DOHH2 (cell line): ENCODE results near the gene MVD.

Source experiments
- H3F3A ChIP-seq: fragments of 200-600 bp; sonication (generic), shearing (Covaris generic); 2 replicates; pipeline ENCODE4 v1.6.0; 2016; ENCODE audit warnings: antibody characterized with exemption, mild to moderate bottlenecking; ENCODE audit not compliant: control insufficient read depth, insufficient read depth
- H3K27ac ChIP-seq: fragments of 200-600 bp; sonication (generic); 2 replicates; pipeline ENCODE4 v1.5.1; 2014; ENCODE audit warnings: low read depth, mild to moderate bottlenecking, low read length, moderate library complexity
- H3K27me3 ChIP-seq: fragments of 200-600 bp; sonication (generic); 2 replicates; pipeline ENCODE4 v1.6.1; 2014; ENCODE audit warnings: mild to moderate bottlenecking, low read length, mixed read lengths; ENCODE audit not compliant: control insufficient read depth
- H3K36me3 ChIP-seq: fragments of 200-600 bp; sonication (generic); 2 replicates; pipeline ENCODE4 v1.6.1; 2014; ENCODE audit warnings: mild to moderate bottlenecking, low read length, moderate library complexity, mixed read lengths; ENCODE audit not compliant: control insufficient read depth
- H3K4me1 ChIP-seq: fragments of 200-600 bp; sonication (generic); 2 replicates; pipeline ENCODE4 v1.6.1; 2014; ENCODE audit warnings: mild to moderate bottlenecking, low read length, mixed read lengths; ENCODE audit not compliant: control insufficient read depth
- H3K4me2 ChIP-seq: fragments of 200-600 bp; sonication (generic); 2 replicates; pipeline ENCODE4 v1.6.0; 2014; ENCODE audit warnings: mild to moderate bottlenecking, low read length, moderate library complexity
- H3K4me3 ChIP-seq: fragments of 200-600 bp; sonication (generic); 2 replicates; pipeline ENCODE4 v1.5.1; 2014; ENCODE audit warnings: mild to moderate bottlenecking, low read length, mixed read lengths
- H3K79me2 ChIP-seq: fragments of 200-600 bp; sonication (generic); 2 replicates; pipeline ENCODE4 v1.6.1; 2014; ENCODE audit warnings: mild to moderate bottlenecking, low read length, mixed read lengths; ENCODE audit not compliant: control insufficient read depth
- H3K9me2 ChIP-seq: fragments of 200-600 bp; sonication (generic); replicated peaks from 2 replicates; pipeline ENCODE4 v1.6.1; 2014; ENCODE audit warnings: mild to moderate bottlenecking, low read length, mixed read lengths; ENCODE audit not compliant: control insufficient read depth
- H3K9me3 ChIP-seq: fragments of 200-600 bp; sonication (generic); 2 replicates; pipeline ENCODE4 v1.6.1; 2014; ENCODE audit warnings: antibody characterized with exemption, low read length, mixed read lengths; ENCODE audit not compliant: control insufficient read depth, insufficient read depth
- H4K20me1 ChIP-seq: fragments of 200-600 bp; sonication (generic); 2 replicates; pipeline ENCODE4 v1.6.0; 2014; ENCODE audit warnings: low read depth, mild to moderate bottlenecking, antibody characterized with exemption, low read length, moderate library complexity; ENCODE audit not compliant: control insufficient read depth, insufficient read depth
- CTCF ChIP-seq: fragments of 200-600 bp; sonication (generic); IDR thresholded peaks from one replicate; pipeline ENCODE4 v1.5.1; 2014; ENCODE audit warnings: antibody characterized with exemption, mild to moderate bottlenecking, low read depth, low read length; ENCODE audit not compliant: poor library complexity, severe bottlenecking
- EZH2phosphoT487 ChIP-seq: fragments of 200-600 bp; sonication (generic); IDR thresholded peaks from 2 replicates; pipeline ENCODE4 v1.6.1; 2017; ENCODE audit warnings: borderline replicate concordance, mild to moderate bottlenecking, antibody characterized with exemption, low read length, moderate library complexity, mixed read lengths

Gene MVD

DNA sequence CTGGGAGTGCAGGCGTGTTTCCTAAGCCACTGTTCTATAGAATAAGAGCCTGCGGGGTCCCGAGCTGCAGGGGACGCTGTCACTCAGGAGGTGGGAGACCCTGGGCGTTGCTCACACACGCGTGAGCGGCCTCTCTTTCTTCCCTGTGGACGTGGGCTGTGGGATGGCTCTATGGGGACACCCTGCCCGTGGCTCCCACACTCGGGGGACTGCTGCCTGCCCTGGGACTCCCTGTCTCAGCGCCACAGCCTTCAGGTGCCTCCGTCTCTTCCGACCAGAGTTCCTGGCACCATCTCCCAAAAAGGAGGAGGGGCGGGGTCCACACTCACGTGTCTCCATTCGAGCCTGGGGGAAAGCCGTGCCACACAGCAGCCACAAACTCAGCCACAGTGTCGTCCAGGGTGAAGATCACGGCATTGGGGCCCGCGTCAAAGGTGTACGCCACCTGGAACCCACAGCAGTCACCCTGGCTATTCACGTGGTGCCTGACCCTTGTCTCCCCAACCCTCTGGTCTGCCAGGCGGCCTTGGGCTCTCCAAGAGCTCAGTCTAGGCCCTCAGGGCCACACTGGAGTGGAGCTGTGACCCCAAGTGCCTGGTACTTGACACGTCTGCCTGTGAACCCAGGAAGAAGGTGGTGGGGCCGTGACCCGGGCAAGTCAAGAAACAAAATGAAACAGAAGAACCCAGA lies 8.4 kb downstream of the MVD start:
- peaks cover 53% of the 10 kb centered on the region for H3K79me2 ChIP-seq
- H3K27ac ChIP-seq, result no peak overlapping the region
- peaks cover 28% of the 10 kb centered on the region for H3K4me1 ChIP-seq
- no peak overlapping the region for H3K4me3 ChIP-seq
- no peaks in the 10 kb centered on the region for H3K27me3 ChIP-seq
- H3K4me2 ChIP-seq, result no peak overlapping the region
- H3F3A ChIP-seq, result no peaks in the 10 kb centered on the region
- H3K9me2 ChIP-seq, result no peaks in the 10 kb centered on the region
- peaks cover 7% of the 10 kb centered on the region for H4K20me1 ChIP-seq
- no peak for TF ChIP-seq EZH2phosphoT487
- no peak for TF ChIP-seq CTCF
- no peaks in the 10 kb centered on the region for H3K9me3 ChIP-seq
- peaks cover 91% of the 10 kb centered on the region for H3K36me3 ChIP-seq

GRCh38 chr16:88653596-88654362 lies 9.1 kb downstream of the MVD start:
- Histone ChIP-seq H3K4me2 (no peak overlapping the region), H3F3A (no peaks in the 10 kb centered on the region), H3K27me3 (no peaks in the 10 kb centered on the region), H3K9me2 (no peaks in the 10 kb centered on the region), H3K79me2 (peaks cover 53% of the 10 kb centered on the region), H3K27ac (no peak overlapping the region), H3K4me1 (peaks cover 30% of the 10 kb centered on the region), H3K36me3 (peaks cover 90% of the 10 kb centered on the region), H4K20me1 (peaks cover 13% of the 10 kb centered on the region), H3K4me3 (no peak overlapping the region), H3K9me3 (no peaks in the 10 kb centered on the region)
- TF ChIP-seq CTCF (no peak), EZH2phosphoT487 (no peak)

DNA sequence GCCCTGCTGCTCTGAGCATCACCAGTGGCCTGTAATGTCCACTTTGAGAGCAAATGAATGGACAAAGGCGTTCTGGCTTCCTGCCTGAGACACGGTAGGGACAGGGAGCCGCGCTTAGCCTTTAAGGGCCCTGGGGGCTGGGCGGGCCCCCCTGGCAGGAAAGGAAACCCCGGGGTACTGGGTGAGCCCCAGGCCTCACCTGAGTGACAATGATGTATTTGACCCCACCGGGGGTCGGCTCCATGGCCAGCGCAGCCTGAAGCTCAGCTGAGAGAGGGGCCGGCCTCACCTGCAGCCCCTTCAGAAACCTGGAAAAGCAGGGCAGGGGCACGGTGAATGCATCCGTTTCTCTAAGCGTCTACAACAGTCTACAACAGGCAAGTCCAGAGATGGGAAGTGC lies 9.8 kb downstream of the MVD start:
- Histone ChIP-seq H3K27ac (no peak overlapping the region), H3K79me2 (peaks cover 53% of the 10 kb centered on the region), H3K9me3 (no peaks in the 10 kb centered on the region), H3K9me2 (no peaks in the 10 kb centered on the region), H4K20me1 (peaks cover 15% of the 10 kb centered on the region), H3K36me3 (peaks cover 89% of the 10 kb centered on the region), H3K27me3 (no peaks in the 10 kb centered on the region), H3F3A (no peaks in the 10 kb centered on the region), H3K4me3 (no peak overlapping the region), H3K4me2 (no peak overlapping the region), H3K4me1 (peaks cover 35% of the 10 kb centered on the region)
- TF ChIP-seq CTCF, result no peak
- no peak for TF ChIP-seq EZH2phosphoT487
